ENCODE data around the gene GOLIM4.

DNA sequence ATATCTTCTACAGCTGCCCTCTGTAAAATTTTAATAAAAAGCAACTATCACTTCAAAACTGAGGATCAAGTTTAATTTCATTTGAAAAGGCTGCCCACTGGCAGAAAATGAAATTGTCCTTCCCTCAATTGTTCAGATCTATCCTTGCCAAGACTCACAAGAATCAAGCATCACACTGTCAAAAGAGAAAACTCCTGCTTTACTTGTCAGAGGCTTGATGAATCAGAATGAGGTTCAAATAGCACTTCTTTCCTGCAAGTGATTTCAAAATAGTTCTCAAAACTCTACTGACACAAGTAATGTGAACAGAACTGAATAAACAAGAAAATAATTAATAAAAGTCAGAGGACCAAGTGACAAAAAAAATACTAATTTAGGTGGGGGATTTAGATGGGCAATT, 70.6 kb downstream of the GOLIM4 start:
- TF ChIP-seq CTCF (IDR thresholded peaks at IDR 0.05; ENCODE audit: poor library complexity, severe bottlenecking), result no peak
- no peak for TF ChIP-seq EZH2 (IDR thresholded peaks at IDR 0.05; ENCODE audit: borderline replicate concordance, insufficient read depth, low read length, poor library complexity, severe bottlenecking)
- TF ChIP-seq EP300 (conservative IDR thresholded peaks at IDR 0.05; ENCODE audit: poor library complexity, severe bottlenecking), result no peak
- TF ChIP-seq SMC3 (conservative IDR thresholded peaks at IDR 0.05; ENCODE audit: poor library complexity), result no peak
- TF ChIP-seq, protein P1, sequence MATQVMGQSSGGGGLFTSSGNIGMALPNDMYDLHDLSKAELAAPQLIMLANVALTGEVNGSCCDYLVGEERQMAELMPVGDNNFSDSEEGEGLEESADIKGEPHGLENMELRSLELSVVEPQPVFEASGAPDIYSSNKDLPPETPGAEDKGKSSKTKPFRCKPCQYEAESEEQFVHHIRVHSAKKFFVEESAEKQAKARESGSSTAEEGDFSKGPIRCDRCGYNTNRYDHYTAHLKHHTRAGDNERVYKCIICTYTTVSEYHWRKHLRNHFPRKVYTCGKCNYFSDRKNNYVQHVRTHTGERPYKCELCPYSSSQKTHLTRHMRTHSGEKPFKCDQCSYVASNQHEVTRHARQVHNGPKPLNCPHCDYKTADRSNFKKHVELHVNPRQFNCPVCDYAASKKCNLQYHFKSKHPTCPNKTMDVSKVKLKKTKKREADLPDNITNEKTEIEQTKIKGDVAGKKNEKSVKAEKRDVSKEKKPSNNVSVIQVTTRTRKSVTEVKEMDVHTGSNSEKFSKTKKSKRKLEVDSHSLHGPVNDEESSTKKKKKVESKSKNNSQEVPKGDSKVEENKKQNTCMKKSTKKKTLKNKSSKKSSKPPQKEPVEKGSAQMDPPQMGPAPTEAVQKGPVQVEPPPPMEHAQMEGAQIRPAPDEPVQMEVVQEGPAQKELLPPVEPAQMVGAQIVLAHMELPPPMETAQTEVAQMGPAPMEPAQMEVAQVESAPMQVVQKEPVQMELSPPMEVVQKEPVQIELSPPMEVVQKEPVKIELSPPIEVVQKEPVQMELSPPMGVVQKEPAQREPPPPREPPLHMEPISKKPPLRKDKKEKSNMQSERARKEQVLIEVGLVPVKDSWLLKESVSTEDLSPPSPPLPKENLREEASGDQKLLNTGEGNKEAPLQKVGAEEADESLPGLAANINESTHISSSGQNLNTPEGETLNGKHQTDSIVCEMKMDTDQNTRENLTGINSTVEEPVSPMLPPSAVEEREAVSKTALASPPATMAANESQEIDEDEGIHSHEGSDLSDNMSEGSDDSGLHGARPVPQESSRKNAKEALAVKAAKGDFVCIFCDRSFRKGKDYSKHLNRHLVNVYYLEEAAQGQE (IDR thresholded peaks at IDR 0.05; ENCODE audit: borderline replicate concordance), result no peak
- TF ChIP-seq RAD21 (conservative IDR thresholded peaks at IDR 0.05), result no peak
- TF ChIP-seq TAF1 (IDR thresholded peaks at IDR 0.05; ENCODE audit: low read depth), result no peak
- TF ChIP-seq POLR2AphosphoS5 (IDR thresholded peaks at IDR 0.05), result no peak
- TF ChIP-seq MXI1 (conservative IDR thresholded peaks at IDR 0.05; ENCODE audit: poor library complexity, severe bottlenecking), result no peak

Measured in neural cell (in vitro differentiated cells).